HS-27A (cell line): Measurements from ENCODE around the gene CSTF1.

Experiments used
- DNase-seq: peaks from one replicate; pipeline ENCODE4 v3.0.0-alpha.2; 2012; ENCODE audit warnings: low read depth, missing footprints

CSTF1 gene

DNA sequence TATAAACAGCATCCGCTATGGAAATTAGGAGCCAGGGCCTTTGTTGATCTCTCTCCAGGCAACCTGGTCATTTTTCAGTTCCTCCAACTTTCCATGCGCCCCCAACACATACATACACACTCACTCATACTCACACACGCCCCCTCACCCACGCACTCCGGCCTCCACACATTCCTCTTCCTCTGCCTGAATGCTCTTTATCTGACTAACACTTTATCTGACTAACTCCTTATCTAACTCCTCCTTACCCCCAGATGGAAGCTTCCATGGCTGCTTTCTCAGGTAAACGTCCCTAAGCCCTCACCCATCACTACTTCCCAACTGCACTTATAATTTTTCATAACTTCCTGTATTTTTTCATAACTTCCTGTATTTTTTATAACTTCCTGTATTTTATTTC is 37.1 kb downstream of the CSTF1 start:
- DNase-seq, result no peak

DNA sequence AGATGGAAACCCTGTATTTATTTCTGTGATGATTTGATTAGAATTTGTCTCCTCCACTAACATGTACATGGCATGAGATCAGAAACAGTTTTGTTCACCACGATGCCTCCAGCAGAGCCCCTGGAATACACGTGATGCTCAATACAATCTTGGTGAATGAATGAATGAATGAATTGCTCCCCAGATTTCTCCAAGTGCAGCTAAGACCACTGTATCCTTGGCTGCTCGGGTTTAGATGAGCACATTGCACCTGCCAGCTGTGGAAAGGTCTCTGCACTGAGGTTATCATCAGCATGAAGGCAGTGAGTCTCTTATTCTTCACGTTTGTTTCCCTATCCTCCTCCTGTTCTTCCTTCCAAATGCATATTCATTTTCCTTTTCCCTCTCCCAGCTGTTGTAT is 37.5 kb downstream of the CSTF1 start:
- DNase-seq, result no peak

DNA sequence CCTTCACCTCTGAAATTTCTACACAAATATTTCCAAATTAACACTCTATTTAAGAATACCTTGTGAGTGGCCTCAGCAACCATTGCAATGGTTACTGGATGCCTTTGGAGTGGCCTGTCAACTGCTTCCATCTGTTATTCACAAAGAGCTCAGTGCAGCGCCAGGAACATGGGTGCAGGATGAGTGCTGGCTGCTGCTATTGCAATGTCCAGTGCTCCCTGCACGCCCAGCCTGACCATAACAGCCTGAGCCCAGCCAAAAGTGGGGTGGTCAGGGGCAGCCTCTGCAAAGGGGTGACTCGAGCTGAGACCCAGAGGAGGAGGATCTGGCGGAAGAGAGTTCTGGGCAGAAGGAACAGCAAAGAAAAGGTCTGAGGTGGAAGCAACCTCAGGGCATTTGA is 38.0 kb downstream of the CSTF1 start:
- no peak for DNase-seq

DNA sequence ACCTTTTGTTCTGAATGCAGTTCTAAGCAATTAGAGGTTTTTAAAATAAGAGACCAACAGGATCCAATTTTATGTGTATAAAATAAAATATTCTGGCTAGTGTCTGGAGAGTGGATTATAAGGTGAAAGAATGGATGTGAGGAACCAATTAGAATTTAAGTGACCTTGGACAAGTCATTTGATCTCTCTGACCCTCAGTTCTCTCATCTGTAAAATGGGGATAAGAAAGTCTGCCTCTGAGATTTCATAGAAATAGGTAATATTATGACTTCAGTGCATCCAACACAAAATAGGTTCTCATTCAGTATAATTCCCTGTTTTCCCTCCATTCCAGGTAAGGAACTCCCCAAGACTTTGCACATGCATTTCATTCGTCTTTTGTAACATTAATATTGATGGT is 38.5 kb downstream of the CSTF1 start:
- DNase-seq, result no peak

DNA sequence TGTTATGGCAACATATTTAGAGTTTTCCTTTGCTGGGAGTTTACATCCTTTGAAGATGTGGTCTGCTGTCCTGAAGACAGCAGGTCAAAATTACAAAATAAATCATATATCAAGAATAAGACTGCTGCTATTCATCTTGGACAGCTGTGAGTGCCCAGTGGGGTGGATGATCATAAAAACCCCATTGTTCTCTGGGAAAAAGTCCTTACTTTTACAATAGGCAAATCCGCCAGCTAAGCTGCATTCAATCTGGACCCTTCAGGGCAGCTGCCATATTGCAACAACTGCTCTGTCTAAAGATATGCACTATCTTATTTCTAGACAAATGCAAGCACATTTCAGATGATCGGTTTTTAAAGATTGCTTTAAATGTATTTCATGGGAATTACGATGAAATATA is 39.0 kb downstream of the CSTF1 start:
- no peak for DNase-seq

DNA sequence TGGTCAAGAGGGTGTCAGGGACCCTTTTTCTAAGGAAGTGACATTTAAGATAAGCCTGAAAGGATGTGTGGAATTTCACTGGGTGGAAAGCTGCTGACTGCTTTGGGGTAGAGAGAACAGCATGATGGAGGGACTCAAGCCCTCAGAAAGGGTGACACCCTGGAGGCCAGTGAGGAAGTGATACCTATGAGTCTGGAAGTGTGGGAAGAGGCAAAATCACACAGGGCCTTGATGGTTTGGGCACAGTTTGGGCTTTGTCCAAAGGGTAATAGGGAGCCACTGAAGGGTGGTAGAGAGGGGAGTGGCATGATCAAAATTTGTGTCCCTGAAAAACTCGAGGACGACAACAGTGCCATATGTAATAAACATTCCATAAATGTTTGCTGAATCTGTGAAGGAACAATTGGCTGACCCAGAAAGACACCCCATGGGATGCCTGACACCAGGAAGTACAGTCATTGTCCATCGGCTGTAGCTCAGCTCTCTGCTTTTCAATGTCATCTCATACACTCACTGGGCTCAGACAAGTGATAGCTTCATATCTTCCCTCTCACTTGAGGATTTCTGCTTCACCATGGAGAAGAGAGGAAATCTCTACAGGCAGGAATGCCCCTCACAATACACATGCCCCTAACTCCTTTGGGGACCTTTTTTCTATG is 40.9 kb downstream of the CSTF1 start:
- DNase-seq, result no peak

DNA sequence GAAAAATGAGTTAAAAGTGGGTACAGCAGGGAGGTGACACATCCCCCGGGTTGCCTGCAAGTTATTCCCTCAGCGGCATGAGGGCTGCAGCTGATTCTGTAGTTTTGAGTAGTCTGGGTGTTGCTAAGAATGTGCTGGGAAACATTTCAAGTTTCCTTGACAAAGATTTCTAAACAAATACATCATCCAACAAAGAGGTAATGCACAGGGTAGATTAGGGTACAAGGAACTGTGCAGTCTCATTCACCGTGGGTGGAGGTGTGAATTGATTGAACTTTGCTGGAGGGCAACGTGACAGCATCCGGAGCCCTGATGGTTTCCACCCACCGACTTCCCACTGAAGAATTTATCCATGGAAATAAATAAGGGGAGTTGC is 41.4 kb downstream of the CSTF1 start:
- DNase-seq, result no peak

DNA sequence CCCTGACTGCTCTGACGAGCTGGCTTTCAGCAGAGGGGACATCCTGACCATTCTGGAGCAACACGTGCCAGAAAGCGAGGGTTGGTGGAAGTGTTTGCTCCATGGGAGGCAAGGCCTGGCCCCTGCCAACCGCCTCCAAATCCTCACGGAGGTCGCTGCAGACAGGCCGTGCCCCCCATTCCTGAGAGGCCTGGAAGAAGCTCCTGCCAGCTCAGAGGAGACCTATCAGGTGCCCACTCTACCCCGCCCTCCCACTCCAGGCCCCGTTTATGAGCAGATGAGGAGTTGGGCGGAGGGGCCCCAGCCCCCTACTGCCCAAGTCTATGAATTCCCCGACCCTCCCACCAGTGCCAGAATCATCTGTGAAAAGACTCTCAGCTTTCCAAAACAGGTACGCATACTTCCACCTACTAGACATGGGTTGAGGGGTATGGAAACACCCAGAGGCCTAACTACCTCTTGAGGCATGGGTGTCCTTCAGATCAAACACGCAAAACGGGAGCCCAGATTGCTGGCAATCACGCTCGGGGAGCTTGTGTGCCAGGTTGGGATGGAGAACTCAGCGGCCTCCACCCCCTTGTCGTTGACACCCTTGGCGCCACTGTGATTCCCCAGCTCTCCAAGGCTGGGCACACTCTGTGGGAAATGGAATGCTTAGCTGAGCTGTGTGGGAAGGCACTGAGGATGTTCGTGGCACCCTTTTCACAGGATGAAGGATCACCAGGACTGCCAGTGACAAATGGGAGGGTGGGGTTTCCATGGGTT is 44.9 kb downstream of the CSTF1 start:
- no peak for DNase-seq

DNA sequence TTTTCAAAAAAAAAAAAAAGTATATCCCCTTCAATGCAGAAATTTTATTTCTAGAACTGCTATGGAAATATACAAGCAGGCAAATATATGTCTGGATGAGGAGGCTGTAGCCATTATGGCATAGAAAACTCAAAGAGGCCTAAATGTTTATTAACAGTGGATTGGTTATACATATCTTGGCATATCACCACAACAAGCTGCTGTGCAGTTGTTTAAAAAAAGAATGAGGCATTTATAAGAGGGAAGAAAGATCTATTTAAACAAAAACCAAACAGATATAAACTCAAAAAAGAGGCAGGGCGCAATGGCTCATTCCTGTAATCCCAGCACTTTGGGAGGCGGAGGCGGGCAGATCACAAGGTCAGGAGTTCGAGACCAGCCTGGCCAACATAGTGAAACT is 45.8 kb downstream of the CSTF1 start:
- no peak for DNase-seq

DNA sequence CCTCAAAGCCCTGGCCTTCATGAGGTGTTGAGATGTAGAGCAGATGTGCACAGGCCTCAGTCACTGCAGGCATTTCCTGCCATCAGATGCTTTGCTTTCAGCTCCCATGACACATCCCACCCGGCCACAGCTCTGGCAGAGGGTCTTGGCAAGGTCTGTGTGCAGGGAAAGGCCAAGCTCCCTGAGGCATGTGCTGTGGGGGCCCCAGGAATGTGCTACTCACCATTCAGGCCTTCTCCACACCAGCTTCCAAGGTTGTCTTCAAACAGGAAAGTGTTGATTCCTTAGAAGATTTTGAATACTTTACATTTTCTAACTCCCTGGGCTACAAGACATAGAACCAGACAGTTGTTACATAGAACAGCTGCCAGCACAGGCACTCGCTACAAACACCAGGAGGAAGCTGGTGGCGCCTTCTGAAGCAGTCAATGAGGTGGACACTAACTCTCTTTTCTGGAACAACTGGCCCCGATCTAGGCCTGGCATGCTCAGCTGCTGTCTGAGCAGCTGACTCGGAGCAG is 47.4 kb downstream of the CSTF1 start:
- peak; percentile 94 for DNase-seq

DNA sequence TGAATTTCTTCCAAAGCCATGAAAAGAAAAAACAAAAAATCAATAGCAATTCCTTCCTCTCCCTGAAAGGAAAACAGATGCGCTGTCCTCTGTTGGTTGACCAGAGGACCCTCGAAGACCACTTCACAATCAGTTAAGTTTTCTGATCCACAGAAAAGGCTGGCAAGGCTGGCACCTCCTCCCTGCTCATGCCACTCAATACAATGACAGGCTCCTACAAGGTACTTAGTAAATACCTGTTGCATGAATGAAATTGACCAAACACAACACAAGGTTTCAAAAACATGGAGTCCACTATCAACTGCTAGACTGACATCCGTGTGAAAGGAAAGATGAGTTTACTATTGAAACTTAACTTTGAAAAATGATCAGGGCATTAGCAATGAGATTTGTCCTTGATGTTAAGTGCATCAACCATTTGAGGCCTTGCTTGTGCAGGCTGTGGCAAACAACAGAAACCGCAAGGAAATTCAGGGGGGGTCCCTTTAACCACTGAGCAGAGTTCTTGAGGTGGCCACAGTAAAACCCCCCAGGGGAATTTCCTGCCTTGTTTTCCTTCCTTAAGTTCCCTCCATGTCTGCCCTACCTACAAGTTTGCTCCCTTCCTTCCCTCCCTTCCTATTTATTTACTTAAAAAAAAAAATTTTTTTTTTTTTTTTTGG is 48.0 kb downstream of the CSTF1 start:
- DNase-seq, result no peak

DNA sequence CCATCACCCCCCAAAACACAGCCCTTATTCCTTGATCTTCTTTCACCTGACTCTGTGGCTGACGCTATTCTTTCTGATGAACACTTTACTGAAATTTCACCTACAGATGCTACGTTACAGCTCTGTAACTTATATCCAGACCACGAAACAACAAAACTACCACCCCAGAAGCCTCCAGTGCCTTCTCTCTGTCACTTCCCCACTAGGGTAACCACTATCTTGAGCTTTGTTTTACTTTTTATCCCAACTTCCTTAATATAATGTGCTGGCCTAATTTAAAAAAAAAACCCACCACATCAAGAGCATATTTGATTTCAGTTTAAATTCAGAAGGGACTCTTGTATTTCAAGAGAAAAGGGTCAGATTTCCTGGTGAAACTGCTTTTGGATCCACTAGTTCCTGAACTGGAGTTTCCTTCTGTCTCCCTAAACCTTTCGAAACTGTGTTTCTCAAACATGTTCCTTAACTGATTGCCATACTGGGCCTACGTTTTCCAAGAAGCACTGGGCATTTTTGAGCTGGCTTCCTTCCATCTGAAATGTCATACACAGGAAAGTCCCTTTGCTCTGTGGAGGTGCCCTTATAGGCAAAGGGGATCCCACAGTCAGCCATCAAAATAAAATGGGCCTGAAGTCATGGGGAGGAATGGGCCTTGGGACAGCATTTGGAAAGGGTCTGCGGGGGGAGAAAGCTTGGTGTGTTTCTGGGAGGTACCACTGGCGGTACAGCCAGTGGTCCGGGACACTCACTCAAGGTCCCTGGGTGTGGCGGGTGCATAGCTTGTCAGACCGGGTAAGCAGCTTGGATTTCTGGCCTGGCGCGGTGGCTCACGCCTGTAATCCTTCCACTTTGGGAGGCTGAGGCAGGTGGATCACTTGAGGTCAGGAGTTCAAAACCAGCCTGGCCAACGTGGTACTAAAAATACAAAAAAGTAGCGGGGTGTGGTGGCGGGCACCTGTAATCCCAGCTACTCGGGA is 50.2 kb downstream of the CSTF1 start:
- DNase-seq, result no peak

DNA sequence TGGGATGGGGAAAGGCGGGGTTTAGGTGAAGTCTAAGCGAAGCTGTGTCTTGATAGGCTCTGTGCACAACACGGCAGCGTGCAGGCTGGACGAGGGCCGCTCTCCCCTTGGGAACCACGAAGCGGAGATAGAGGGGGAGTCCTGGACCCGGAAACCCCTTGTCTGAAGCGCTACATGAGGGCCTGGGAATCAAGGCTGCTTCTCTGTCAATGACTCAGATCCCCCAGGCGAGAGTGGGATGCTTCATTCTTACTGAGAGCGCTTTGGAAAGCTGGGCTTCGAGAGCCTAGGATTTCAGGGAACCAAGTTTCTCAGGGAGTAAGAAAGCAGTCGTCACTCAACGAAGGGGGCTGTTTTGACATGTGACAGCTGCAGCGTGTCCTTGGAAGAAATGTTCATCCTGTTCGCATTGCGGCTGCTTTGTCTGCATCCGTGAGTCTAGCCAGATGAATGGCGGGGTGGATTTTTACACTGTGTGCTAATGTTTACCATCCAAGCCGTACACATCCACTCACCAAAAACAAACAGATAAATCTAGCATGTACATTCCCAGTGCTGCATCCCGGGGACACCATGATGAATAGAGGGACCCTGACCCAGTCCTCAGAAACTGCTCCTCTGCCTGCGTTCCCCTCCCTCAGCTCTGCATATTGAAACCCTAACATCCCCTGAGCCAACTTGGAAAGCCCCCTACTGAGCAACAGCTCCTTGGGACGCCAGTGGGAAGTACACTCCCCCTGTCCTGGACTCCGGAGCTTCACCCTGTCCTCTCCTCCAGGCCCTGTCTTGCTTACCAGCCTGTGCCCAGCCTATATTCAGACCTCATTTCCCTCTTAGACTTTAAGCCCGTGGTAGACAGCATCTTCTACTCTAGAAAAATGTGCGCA is 51.5 kb downstream of the CSTF1 start:
- no peak for DNase-seq

DNA sequence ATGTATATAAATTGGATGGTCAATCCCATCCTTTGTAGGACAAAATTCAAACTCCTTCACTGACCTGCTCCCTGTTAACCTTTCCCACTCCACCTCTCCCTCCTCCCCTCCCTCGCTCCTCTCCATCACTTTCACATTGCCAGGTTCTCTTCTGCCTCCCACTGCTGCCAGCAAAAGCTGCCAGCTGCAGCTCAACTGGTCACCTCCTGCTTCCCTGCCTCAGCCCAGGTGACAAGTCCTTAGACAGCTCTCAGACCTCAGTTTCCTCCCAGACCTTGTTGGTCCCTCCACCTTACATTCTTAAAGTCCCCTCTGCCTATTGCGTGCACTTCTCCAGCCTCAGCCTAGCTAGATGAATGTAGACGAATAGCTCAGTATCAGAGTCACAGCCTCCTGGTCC is 52.7 kb downstream of the CSTF1 start:
- no peak for DNase-seq

DNA sequence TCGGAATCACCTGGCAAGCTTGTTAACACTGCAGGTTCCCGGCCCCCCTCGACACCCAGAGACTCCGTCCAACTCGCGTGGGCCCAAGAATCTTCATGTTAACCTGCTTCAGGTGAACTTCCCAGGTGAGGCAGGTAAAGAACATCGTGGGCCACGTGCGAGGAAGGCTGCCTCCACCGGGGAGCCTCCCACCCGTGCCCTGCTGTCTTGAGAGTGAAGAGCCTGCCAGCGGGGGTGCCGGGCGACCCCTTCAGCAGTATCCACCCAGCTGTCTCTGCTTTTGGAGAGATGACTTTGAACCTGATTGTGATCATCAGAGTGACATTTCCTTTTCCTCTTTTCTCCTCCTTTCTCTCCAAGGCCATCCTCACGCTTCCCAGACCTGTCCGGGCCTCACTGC is 53.1 kb downstream of the CSTF1 start:
- no peak for DNase-seq

DNA sequence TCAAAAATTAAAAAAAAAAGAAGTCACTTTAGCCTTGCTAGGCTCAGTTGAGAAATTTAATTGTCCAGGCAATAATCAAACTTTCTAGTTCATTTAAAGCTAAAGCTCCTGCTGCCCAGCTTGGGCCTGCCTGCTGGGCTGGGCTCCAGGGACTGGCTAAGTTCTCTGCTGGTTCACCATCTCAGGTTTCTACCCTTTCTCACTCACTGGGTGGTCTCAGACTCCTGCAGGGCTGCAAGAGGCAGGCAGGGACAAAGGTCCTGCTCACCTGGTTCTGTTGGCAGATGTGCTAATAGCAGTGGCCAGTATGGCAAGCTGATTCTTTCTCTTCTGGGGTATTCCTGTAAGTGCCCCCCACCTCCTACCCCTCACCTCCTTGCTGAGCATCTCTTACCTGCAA is 54.8 kb downstream of the CSTF1 start:
- no peak for DNase-seq

DNA sequence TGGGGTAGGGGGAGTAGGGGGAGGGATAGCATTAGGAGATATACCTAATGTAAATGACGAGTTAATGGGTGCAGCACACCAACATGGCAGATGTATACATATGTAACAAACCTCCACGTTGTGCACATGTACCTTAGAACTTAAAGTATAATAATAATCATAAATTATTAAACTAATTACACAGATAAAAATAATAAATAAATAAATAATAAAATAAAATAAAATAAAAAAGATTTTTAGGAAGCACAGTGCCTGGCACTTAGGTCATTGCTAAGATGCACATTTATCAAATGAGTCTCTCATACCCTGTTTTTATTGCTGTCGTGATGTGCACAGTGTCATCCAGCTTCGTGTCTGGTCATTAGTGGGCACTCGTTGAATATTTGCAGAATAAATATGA is 57.0 kb downstream of the CSTF1 start:
- no peak for DNase-seq

DNA sequence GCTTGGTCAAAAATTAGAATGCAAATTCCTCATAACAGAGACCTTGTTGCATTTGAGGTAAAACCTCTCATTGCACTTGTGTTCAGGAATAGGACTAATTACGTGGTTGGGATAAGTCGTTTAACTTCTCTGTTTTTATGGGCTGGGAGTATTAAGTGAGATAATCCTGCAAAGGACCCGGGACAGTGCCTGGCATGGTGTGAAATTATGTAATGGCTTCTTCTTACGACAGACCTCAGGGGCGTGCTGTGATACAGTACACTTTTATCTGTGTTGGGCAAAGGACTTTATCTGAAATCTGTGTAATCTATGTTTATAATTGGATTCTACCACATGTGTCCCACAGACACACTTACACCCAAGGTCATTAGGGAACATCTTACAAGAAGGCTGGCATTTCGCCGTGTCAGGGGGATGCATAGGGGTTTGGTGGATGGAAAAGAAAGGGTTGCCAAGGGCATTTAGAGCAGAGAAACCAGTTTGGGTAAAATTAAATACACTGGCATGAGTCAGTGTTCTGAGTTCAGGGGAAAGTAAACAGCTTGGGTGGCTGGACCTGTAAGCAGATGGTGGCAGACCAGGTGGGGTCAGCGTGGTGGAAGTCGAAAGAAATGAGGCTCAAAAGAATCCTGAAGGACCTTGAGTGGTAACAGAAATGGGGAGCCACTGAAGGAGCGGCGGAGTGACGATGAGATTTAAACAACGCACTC is 58.8 kb downstream of the CSTF1 start:
- DNase-seq, result no peak

DNA sequence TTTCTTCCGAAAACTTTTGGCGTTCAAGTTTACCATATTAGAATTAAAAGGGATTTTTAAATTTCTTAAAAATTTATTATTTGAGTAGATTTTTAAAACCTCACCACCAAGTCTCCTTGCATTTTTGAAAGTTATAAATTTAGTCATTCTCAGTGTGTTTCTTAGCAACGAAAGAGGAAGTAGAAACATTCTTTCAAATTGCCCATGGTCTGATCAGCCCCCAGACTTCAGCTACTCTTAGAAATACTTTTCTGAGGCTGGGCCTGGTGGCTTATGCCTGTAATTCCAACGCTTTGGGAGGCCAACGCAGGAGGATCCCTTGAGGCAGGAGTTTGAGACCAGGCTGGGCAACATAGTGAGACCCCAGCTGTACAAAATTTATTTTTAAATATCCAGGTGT is 60.9 kb downstream of the CSTF1 start:
- no peak for DNase-seq

DNA sequence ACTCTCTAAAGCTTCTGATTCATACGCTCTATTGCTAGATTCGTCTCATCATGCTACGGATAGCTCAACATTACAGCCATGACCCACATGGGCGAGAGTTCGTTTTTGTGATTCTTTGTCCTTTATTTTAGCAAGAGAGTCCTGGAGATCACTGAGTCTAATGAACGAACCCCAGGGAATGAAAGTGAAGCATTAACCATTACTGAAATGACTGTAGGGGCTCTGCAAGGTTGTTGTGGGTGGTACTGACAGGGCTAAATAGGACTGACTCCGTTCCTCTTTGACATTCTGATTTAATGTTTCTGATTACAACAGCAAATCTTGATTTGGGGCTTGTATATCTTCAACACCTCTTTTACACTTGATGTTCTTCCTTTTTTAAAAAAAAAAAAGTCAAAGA is 62.3 kb downstream of the CSTF1 start:
- no peak for DNase-seq
